ENCODE data around the gene MAN2A1.

MAN2A1 gene

GRCh38 chr5:109908366-109908765, 218.6 kb downstream of the MAN2A1 start:
- DNase-seq (ENCODE audit: low read depth), result no peak

GRCh38 chr5:109910874-109911273, 221.1 kb downstream of the MAN2A1 start:
- no peak for DNase-seq (ENCODE audit: low read depth)

GRCh38 chr5:109911731-109912130, 222.0 kb downstream of the MAN2A1 start:
- DNase-seq (ENCODE audit: low read depth), result no peak

- DNase-seq (ENCODE audit: low read depth), result no peak
These were observed 225.2 kb downstream of the MAN2A1 start for GRCh38 chr5:109914906-109915305.

GRCh38 chr5:109916481-109917153, 226.9 kb downstream of the MAN2A1 start:
- DNase-seq (ENCODE audit: low read depth), result no peak
